ENCODE data around the gene BAG5.

BAG5 gene

DNA sequence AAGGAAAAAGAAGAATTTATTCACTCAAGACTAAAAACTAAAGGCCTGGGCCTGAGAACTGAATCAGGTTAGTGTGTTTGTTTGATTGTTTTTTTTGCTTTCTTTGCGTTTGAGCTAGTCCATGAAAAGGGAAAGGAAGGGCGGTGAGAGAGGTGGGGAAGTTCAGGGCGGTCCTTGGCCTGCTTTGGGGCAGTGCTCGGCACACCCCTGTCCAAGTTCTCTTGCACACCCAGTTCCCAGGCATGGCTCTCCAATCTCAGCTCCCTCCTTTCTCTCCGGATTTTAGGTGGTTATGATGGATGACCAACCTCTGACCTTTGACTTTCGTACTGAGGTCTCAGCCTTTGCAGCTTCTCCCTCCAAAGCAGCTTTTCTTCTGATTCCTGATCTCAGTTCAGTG is 11.6 kb upstream of the BAG5 start:
- H3K4me3 ChIP-seq (ENCODE audit: insufficient read depth, low read length, poor library complexity, severe bottlenecking) = no peak overlapping the region
- H4K20me1 ChIP-seq (ENCODE audit: low read depth, low read length) = no peaks in the 10 kb centered on the region
- peaks cover 9% of the 10 kb centered on the region for H3K79me2 ChIP-seq (ENCODE audit: insufficient read depth, low read length)

DNA sequence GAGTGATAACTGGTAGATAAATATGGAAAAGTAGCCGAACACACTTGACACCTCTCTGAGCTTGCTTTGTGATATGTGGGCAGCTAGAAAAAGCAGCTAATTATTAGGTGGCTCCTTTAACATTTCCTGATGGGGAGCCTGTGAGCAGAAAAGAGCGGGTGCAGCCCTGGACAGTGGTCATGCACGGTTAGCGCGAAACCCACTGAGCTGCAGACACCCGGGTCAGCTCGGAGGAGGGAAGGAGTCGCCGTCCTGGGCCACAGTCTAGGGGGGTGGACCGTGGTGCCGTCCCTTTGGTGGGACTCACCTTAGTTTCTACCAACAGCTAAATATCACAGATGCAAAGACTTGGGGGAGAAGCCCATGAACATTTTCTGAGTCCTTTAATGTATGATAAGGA is 7.0 kb upstream of the BAG5 start:
- no peak overlapping the region for H3K27ac ChIP-seq (ENCODE audit: low read depth, low read length)
- TF ChIP-seq, protein P1, sequence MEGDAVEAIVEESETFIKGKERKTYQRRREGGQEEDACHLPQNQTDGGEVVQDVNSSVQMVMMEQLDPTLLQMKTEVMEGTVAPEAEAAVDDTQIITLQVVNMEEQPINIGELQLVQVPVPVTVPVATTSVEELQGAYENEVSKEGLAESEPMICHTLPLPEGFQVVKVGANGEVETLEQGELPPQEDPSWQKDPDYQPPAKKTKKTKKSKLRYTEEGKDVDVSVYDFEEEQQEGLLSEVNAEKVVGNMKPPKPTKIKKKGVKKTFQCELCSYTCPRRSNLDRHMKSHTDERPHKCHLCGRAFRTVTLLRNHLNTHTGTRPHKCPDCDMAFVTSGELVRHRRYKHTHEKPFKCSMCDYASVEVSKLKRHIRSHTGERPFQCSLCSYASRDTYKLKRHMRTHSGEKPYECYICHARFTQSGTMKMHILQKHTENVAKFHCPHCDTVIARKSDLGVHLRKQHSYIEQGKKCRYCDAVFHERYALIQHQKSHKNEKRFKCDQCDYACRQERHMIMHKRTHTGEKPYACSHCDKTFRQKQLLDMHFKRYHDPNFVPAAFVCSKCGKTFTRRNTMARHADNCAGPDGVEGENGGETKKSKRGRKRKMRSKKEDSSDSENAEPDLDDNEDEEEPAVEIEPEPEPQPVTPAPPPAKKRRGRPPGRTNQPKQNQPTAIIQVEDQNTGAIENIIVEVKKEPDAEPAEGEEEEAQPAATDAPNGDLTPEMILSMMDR (IDR thresholded peaks at IDR 0.05; ENCODE audit: insufficient read depth, low read length, poor library complexity, severe bottlenecking) = no peak
- TF ChIP-seq EZH2phosphoT487 (conservative IDR thresholded peaks at IDR 0.05; ENCODE audit: low read length) = no peak

More for the DNA sequence above, 11.6 kb upstream of the BAG5 start:
- no peaks in the 10 kb centered on the region for H3K27me3 ChIP-seq (ENCODE audit: low read length)
- TF ChIP-seq, protein P1 (IDR thresholded peaks at IDR 0.05; ENCODE audit: insufficient read depth, low read length, poor library complexity, severe bottlenecking) = no peak
- TF ChIP-seq EZH2phosphoT487 (conservative IDR thresholded peaks at IDR 0.05; ENCODE audit: low read length) = no peak
- no peak overlapping the region for H3K9ac ChIP-seq (ENCODE audit: low read length)
- no peak overlapping the region for H2AFZ ChIP-seq (ENCODE audit: low read depth, low read length, severe bottlenecking)
- no peak overlapping the region for H3K4me2 ChIP-seq (ENCODE audit: low read depth, low read length, poor library complexity, severe bottlenecking)
- 0 out of 2 replicates have a peak, but pooled peaks cover 5% of the 10 kb centered on the region for H3F3A ChIP-seq (ENCODE audit: insufficient read depth)
- H3K9me2 ChIP-seq (replicated peaks; ENCODE audit: insufficient read depth, low read length) = no peaks in the 10 kb centered on the region
- H3K27ac ChIP-seq (ENCODE audit: low read depth, low read length) = no peak overlapping the region
- H3K36me3 ChIP-seq (ENCODE audit: low read length) = no peaks in the 10 kb centered on the region; the same call in 1 of the 2 replicates
- no peaks in the 10 kb centered on the region for H3K9me3 ChIP-seq (ENCODE audit: insufficient read depth, low read length)

DNA sequence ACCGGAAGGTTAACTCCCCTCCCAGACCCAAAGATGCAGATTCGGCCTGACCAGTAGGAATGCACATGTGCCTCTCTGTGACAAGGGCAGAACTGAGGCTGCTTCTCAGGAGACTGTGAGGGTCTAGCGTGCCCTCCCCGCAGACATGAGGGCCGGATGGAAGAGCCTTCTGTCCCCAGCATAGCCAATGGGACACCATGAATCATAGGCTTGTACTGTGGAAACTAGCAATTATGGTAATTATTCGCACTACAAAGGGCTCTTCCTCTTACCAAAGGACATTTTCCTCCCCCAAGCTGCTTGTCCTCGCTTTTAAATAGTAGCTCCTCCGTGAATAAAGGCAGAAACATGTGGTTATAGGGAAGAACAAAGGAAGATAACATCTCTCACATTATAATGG is 6.5 kb upstream of the BAG5 start:
- Histone ChIP-seq H3K9ac (ENCODE audit: low read length) (no peak overlapping the region), H3F3A (ENCODE audit: insufficient read depth) (0 out of 2 replicates have a peak, but pooled peaks cover 5% of the 10 kb centered on the region), H2AFZ (ENCODE audit: low read depth, low read length, severe bottlenecking) (no peak overlapping the region), H3K79me2 (ENCODE audit: insufficient read depth, low read length) (peaks cover 54% of the 10 kb centered on the region), H3K9me2 (replicated peaks; ENCODE audit: insufficient read depth, low read length) (no peaks in the 10 kb centered on the region), H3K4me3 (ENCODE audit: insufficient read depth, low read length, poor library complexity, severe bottlenecking) (no peak overlapping the region), H3K9me3 (ENCODE audit: insufficient read depth, low read length) (no peaks in the 10 kb centered on the region), H3K27me3 (ENCODE audit: low read length) (no peaks in the 10 kb centered on the region), H3K36me3 (ENCODE audit: low read length) (no peaks in the 10 kb centered on the region; the same call in 1 of the 2 replicates), H4K20me1 (ENCODE audit: low read depth, low read length) (no peaks in the 10 kb centered on the region), H3K27ac (ENCODE audit: low read depth, low read length) (no peak overlapping the region), H3K4me2 (ENCODE audit: low read depth, low read length, poor library complexity, severe bottlenecking) (no peak overlapping the region)
- TF ChIP-seq, protein P1 (IDR thresholded peaks at IDR 0.05; ENCODE audit: insufficient read depth, low read length, poor library complexity, severe bottlenecking) = no peak
- no peak for TF ChIP-seq EZH2phosphoT487 (conservative IDR thresholded peaks at IDR 0.05; ENCODE audit: low read length)

More for the DNA sequence above, 7.0 kb upstream of the BAG5 start:
- H3K79me2 ChIP-seq (ENCODE audit: insufficient read depth, low read length) = peaks cover 49% of the 10 kb centered on the region
- H3K4me2 ChIP-seq (ENCODE audit: low read depth, low read length, poor library complexity, severe bottlenecking) = no peak overlapping the region
- H3K9me3 ChIP-seq (ENCODE audit: insufficient read depth, low read length) = no peaks in the 10 kb centered on the region
- no peaks in the 10 kb centered on the region for H3K9me2 ChIP-seq (replicated peaks; ENCODE audit: insufficient read depth, low read length)
- H4K20me1 ChIP-seq (ENCODE audit: low read depth, low read length) = no peaks in the 10 kb centered on the region
- H3K27me3 ChIP-seq (ENCODE audit: low read length) = no peaks in the 10 kb centered on the region
- no peak overlapping the region for H2AFZ ChIP-seq (ENCODE audit: low read depth, low read length, severe bottlenecking)
- H3F3A ChIP-seq (ENCODE audit: insufficient read depth) = 0 out of 2 replicates have a peak, but pooled peaks cover 5% of the 10 kb centered on the region
- H3K9ac ChIP-seq (ENCODE audit: low read length) = no peak overlapping the region
- no peaks in the 10 kb centered on the region; the same call in 1 of the 2 replicates for H3K36me3 ChIP-seq (ENCODE audit: low read length)
- no peak overlapping the region for H3K4me3 ChIP-seq (ENCODE audit: insufficient read depth, low read length, poor library complexity, severe bottlenecking)

Measured in SU-DHL-6 (cell line).